ENCODE data around the gene CRB2.

- TF ChIP-seq HDGF (IDR thresholded peaks at IDR 0.05; ENCODE audit: borderline replicate concordance) (no peak), SP1 (IDR thresholded peaks at IDR 0.05) (no peak), TARDBP (IDR thresholded peaks at IDR 0.05) (no peak), FOXA1 (IDR thresholded peaks at IDR 0.05) (no peak)
Observed at GRCh38 chr9:123361731-123362510, 5.9 kb downstream of the CRB2 start.
